Hepatocyte (in vitro differentiated cells): ENCODE measurements around the gene EPPIN. TPM values are rescaled to one million over a fixed set of nuclear protein-coding genes. Genes with fewer than 3 reads are reported as not detected.

Experiments
- DNase-seq: peaks from one replicate; pipeline ENCODE4 v3.0.0-alpha.2; 2016; ENCODE audit warnings: low spot score
- H2AFZ ChIP-seq: fragments of 200-600 bp; sonication (generic); 2 replicates; pipeline ENCODE4 v1.6.0; 2016; ENCODE audit warnings: antibody characterized with exemption, mild to moderate bottlenecking
- H3K27ac ChIP-seq: fragments of 200-600 bp; sonication (generic); 2 replicates; pipeline ENCODE4 v1.5.1; 2016; ENCODE audit warnings: mild to moderate bottlenecking
- H3K27me3 ChIP-seq: fragments of 200-600 bp; sonication (generic); 2 replicates; pipeline ENCODE4 v1.6.1; 2016
- H3K36me3 ChIP-seq: fragments of 200-600 bp; sonication (generic); replicated peaks from 2 replicates; pipeline ENCODE4 v1.5.1; 2016; ENCODE audit warnings: low read depth; ENCODE audit not compliant: insufficient read depth
- H3K4me1 ChIP-seq: fragments of 200-600 bp; sonication (generic); 2 replicates; pipeline ENCODE4 v1.5.1; 2016; ENCODE audit warnings: mild to moderate bottlenecking, moderate library complexity; ENCODE audit not compliant: insufficient read depth
- H3K4me2 ChIP-seq: fragments of 200-600 bp; sonication (generic); 2 replicates; pipeline ENCODE4 v1.6.0; 2016
- H3K4me3 ChIP-seq: fragments of 200-600 bp; sonication (generic); 2 replicates; pipeline ENCODE4 v1.5.1; 2016; ENCODE audit warnings: mild to moderate bottlenecking
- H3K79me2 ChIP-seq: fragments of 200-600 bp; sonication (generic); 2 replicates; pipeline ENCODE4 v1.6.0; 2017; ENCODE audit warnings: mild to moderate bottlenecking
- H3K9me2 ChIP-seq: fragments of 200-600 bp; sonication (generic); replicated peaks from 2 replicates; pipeline ENCODE4 v1.6.0; 2017; ENCODE audit warnings: mild to moderate bottlenecking; ENCODE audit not compliant: insufficient read depth
- H3K9me3 ChIP-seq: fragments of 200-600 bp; sonication (generic); 2 replicates; pipeline ENCODE4 v1.5.1; 2016; ENCODE audit warnings: low read depth, mild to moderate bottlenecking
- H4K20me1 ChIP-seq: fragments of 200-600 bp; sonication (generic); 2 replicates; pipeline ENCODE4 v1.6.0; 2016; ENCODE audit warnings: mild to moderate bottlenecking; ENCODE audit not compliant: insufficient read depth, poor library complexity, severe bottlenecking
- CTCF ChIP-seq: fragments of 200-600 bp; sonication (generic); IDR thresholded peaks from 2 replicates; pipeline ENCODE4 v1.5.1; 2016; ENCODE audit warnings: antibody characterized with exemption, mild to moderate bottlenecking; ENCODE audit not compliant: poor library complexity
- EZH2 ChIP-seq: fragments of 200-600 bp; sonication (generic); IDR thresholded peaks from 2 replicates; pipeline ENCODE4 v1.6.1; 2016; ENCODE audit warnings: antibody characterized with exemption, mild to moderate bottlenecking, borderline replicate concordance
- EZH2phosphoT487 ChIP-seq: fragments of 200-600 bp; sonication (generic); IDR thresholded peaks from one replicate; pipeline ENCODE4 v1.6.1; 2018; ENCODE audit warnings: antibody characterized with exemption, mild to moderate bottlenecking, low read depth, moderate library complexity; ENCODE audit not compliant: unreplicated experiment, severe bottlenecking
- WGBS: methylation state at CpG from one replicate; pipeline ENCODE4 v1.1.6; 2016; ENCODE audit warnings: low lambda C conversion rate; ENCODE audit errors: missing lambda C conversion rate; 5-methylcytosine and 5-hydroxymethylcytosine counted together
- polyA plus RNA-seq: library from polyadenylated mRNA; unstranded; fragments of >200 nt; fragmentation: Nextera tagmentation; extraction: Ambion mirVana; gene quantifications from 2 replicates; pipeline ENCODE4 v1.2.1, GENCODE V29; 2016
- total RNA-seq: library from RNA; depleted of rRNA; stranded (reverse); fragments of >200 nt; gene quantifications from 2 replicates; pipeline ENCODE4 v1.2.3, GENCODE V29; 2014

Gene EPPIN
- total and polyA plus RNA-seq, 2 experiments from 2014 or later = not detected

GRCh38 chr20:45555198-45555597, 8.0 kb upstream of the EPPIN start:
- Histone ChIP-seq H3K27me3 (no peaks in the 10 kb centered on the region), H3K79me2 (no peaks in the 10 kb centered on the region), H3K36me3 (no peaks in the 10 kb centered on the region), H3K9me3 (no peaks in the 10 kb centered on the region), H3K4me1 (no peaks in the 10 kb centered on the region), H3K4me2 (no peak overlapping the region), H4K20me1 (no peaks in the 10 kb centered on the region), H2AFZ (no peak overlapping the region), H3K4me3 (no peak overlapping the region), H3K9me2 (no peaks in the 10 kb centered on the region), H3K27ac (no peak overlapping the region)
- no peak for DNase-seq
- TF ChIP-seq EZH2phosphoT487 = no peak
- TF ChIP-seq EZH2 = no peak
- TF ChIP-seq CTCF = no peak
- WGBS = 69% methylated on average over 1 of the region's 1 CpG

- H3K4me1 ChIP-seq = no peaks in the 10 kb centered on the region
- no peaks in the 10 kb centered on the region for H4K20me1 ChIP-seq
- no peaks in the 10 kb centered on the region for H3K79me2 ChIP-seq
- no peaks in the 10 kb centered on the region for H3K9me2 ChIP-seq
- WGBS = 78% methylated on average over 2 of the region's 2 CpGs
- TF ChIP-seq EZH2 (no peak), EZH2phosphoT487 (no peak), CTCF (no peak)
- no peak overlapping the region for H3K27ac ChIP-seq
- H3K27me3 ChIP-seq = no peaks in the 10 kb centered on the region
- no peaks in the 10 kb centered on the region for H3K9me3 ChIP-seq
- H3K4me2 ChIP-seq = no peak overlapping the region
- H3K4me3 ChIP-seq = no peak overlapping the region
- no peak overlapping the region for H2AFZ ChIP-seq
- no peaks in the 10 kb centered on the region for H3K36me3 ChIP-seq
- no peak for DNase-seq
Measured at GRCh38 chr20:45552456-45552855, 5.3 kb upstream of the EPPIN start.

- Histone ChIP-seq H3K27me3 (no peaks in the 10 kb centered on the region), H3K9me3 (no peaks in the 10 kb centered on the region), H3K4me3 (no peak overlapping the region), H3K4me2 (no peak overlapping the region), H3K9me2 (no peaks in the 10 kb centered on the region), H3K4me1 (no peaks in the 10 kb centered on the region), H3K27ac (no peak overlapping the region), H3K36me3 (no peaks in the 10 kb centered on the region), H3K79me2 (no peaks in the 10 kb centered on the region), H4K20me1 (no peaks in the 10 kb centered on the region), H2AFZ (no peak overlapping the region)
- no peak for DNase-seq
- TF ChIP-seq EZH2 (no peak), EZH2phosphoT487 (no peak), CTCF (no peak)
Measured at GRCh38 chr20:45550765-45551164, 3.6 kb upstream of the EPPIN start.

GRCh38 chr20:45548410-45548809, 1.2 kb upstream of the EPPIN start:
- H3K27me3 ChIP-seq = no peaks in the 10 kb centered on the region
- H4K20me1 ChIP-seq = no peaks in the 10 kb centered on the region
- H3K4me1 ChIP-seq = no peaks in the 10 kb centered on the region
- H2AFZ ChIP-seq = no peak overlapping the region
- H3K9me3 ChIP-seq = no peaks in the 10 kb centered on the region
- no peak overlapping the region for H3K27ac ChIP-seq
- no peaks in the 10 kb centered on the region for H3K79me2 ChIP-seq
- H3K9me2 ChIP-seq = no peaks in the 10 kb centered on the region
- H3K4me2 ChIP-seq = no peak overlapping the region
- H3K36me3 ChIP-seq = no peaks in the 10 kb centered on the region
- 92% methylated on average over 7 of the region's 7 CpGs for WGBS
- TF ChIP-seq CTCF (no peak), EZH2 (no peak), EZH2phosphoT487 (no peak)
- no peak overlapping the region for H3K4me3 ChIP-seq
- no peak for DNase-seq
